ENCODE results near the gene SPATA13. TPM values are rescaled to one million over a fixed set of nuclear protein-coding genes. Genes with fewer than 3 reads are reported as not detected.
A peak's percentile ranks its signal among the peaks of the same experiment; 100 is the strongest.

The SPATA13 gene
- total RNA-seq, 1 donor: 122 TPM

DNA sequence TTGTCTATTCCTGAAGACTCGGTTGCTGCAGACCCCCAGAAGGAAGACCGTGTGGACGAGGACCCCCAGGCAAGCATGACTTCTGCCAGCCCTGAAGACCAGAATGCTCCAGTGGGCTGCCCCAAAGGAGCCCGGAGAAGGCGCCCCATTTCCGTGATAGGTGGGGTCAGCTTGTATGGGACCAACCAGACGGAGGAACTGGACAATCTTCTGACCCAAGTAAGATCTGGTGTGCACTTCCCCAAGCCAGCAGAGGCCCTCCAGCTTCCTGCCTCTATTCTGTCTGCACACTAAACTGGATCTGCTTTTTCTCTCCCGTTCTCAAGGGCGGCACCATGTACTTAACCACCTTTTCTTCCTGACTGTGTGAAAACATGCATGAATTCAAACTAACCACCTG, 89.1 kb downstream of the SPATA13 start:
- H3K4me1 ChIP-seq (ENCODE audit: insufficient read depth, low read length): peaks cover 51% of the 10 kb centered on the region

GRCh38 chr13:24250376-24251057, 90.0 kb downstream of the SPATA13 start:
- no peaks in the 10 kb centered on the region for H3K9me3 ChIP-seq (ENCODE audit: low read depth, low read length)
- no peak overlapping the region for H3K4me3 ChIP-seq (ENCODE audit: low read length)
- H3K4me1 ChIP-seq (ENCODE audit: insufficient read depth, low read length): peaks cover 60% of the 10 kb centered on the region
- H3K27me3 ChIP-seq (ENCODE audit: insufficient read depth, low read length): no peaks in the 10 kb centered on the region

More for the DNA sequence above, 89.1 kb downstream of the SPATA13 start:
- Histone ChIP-seq H3K27me3 (ENCODE audit: insufficient read depth, low read length) (no peaks in the 10 kb centered on the region), H3K9me3 (ENCODE audit: low read depth, low read length) (no peaks in the 10 kb centered on the region), H3K4me3 (ENCODE audit: low read length) (no peak overlapping the region)

DNA sequence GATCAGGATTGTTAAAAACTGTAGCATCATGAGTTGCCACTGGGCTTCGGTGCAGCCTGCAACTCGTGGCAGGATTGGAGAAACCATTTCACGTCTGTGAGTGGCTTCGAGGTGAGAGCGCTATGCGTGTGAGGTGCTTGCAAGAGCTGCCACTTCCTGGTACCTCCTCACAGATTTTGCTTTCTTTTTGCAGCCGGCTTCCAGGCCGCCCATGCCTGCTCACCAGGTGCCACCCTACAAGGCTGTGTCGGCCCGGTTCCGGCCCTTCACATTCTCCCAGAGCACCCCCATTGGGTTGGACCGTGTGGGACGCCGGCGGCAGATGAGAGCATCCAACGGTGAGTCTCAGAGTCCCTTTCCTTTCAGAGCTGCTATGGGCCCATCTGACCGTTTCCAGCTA, 91.0 kb downstream of the SPATA13 start:
- H3K9me3 ChIP-seq (ENCODE audit: low read depth, low read length): no peaks in the 10 kb centered on the region
- H3K27me3 ChIP-seq (ENCODE audit: insufficient read depth, low read length): no peaks in the 10 kb centered on the region
- H3K4me3 ChIP-seq (ENCODE audit: low read length): peak overlapping the region; percentile 46
- peaks cover 64% of the 10 kb centered on the region for H3K4me1 ChIP-seq (ENCODE audit: insufficient read depth, low read length)

- peaks cover 68% of the 10 kb centered on the region for H3K4me1 ChIP-seq (ENCODE audit: insufficient read depth, low read length)
- no peaks in the 10 kb centered on the region for H3K27me3 ChIP-seq (ENCODE audit: insufficient read depth, low read length)
- H3K4me3 ChIP-seq (ENCODE audit: low read length): peak overlapping the region; percentile 46
- H3K9me3 ChIP-seq (ENCODE audit: low read depth, low read length): no peaks in the 10 kb centered on the region
Measured at GRCh38 chr13:24252136-24252535, 91.6 kb downstream of the SPATA13 start.

DNA sequence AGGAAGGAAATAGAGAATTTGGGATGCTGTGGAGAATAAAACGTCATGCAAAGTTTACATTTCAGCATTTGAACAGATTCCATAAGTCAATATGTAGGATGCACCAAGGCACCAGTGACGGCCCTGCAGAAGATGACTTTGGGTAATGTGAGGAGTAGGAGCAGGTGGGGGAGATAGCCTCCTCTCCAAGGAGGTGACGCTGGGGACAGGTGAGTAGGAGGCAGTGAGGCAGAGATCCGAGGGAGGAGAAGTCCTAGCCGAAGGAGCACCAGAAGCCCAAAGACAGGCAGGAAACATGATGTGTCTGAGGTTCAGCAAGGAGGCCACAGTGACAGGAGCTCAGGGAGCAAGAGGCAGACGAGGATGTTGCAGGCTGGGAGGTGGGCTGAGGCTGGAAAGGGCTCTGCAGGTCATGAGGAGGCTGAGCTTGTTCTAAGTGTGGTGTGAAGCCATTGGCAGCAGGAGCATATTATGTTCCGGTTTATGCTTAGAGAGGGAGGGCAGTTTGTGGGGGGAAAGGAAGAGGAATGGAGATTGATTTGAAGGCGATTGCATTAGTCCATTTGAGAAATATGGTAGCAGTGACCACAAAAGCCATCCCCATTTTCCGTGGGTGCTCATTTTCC, 93.1 kb downstream of the SPATA13 start:
- H3K9me3 ChIP-seq (ENCODE audit: low read depth, low read length): no peaks in the 10 kb centered on the region
- H3K27me3 ChIP-seq (ENCODE audit: insufficient read depth, low read length): no peaks in the 10 kb centered on the region
- H3K4me3 ChIP-seq (ENCODE audit: low read length): peak overlapping the region; percentile 13
- peaks cover 76% of the 10 kb centered on the region for H3K4me1 ChIP-seq (ENCODE audit: insufficient read depth, low read length)

DNA sequence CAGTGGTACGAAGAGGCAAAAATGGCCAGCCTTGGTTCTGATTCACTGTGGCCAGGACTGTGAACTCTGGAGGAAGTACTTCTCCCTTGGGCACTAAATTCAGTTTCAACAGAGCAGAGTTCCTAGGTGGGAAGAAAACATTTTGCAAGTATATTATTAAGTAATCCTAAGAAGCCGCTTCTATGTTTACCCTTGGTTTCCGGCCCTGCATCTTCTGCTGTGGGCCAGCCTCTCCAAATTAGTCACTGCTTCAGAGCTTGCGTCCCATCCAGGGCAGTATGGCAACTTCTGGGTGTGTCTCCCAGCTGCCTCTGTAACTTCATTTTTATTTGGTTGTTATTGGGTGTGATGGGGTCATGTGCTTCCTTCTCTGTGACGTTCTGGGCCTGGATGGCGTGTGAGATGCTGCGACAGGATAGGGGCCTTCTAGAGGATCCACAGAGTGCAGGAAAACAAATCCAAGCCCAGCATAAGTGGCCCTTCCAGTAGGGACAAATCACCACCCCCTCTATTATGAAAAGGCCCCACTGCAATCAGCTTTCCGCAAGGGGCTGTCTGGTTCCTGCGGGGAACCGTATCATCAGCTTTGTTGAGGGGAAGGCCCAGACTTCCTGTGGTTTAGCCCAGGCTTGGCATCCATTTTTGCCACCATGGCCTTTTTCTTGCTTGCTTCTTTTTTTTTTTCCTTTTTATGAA, 93.8 kb downstream of the SPATA13 start:
- no peaks in the 10 kb centered on the region for H3K9me3 ChIP-seq (ENCODE audit: low read depth, low read length)
- peak overlapping the region; percentile 13 for H3K4me3 ChIP-seq (ENCODE audit: low read length)
- no peaks in the 10 kb centered on the region for H3K27me3 ChIP-seq (ENCODE audit: insufficient read depth, low read length)
- peaks cover 79% of the 10 kb centered on the region for H3K4me1 ChIP-seq (ENCODE audit: insufficient read depth, low read length)

DNA sequence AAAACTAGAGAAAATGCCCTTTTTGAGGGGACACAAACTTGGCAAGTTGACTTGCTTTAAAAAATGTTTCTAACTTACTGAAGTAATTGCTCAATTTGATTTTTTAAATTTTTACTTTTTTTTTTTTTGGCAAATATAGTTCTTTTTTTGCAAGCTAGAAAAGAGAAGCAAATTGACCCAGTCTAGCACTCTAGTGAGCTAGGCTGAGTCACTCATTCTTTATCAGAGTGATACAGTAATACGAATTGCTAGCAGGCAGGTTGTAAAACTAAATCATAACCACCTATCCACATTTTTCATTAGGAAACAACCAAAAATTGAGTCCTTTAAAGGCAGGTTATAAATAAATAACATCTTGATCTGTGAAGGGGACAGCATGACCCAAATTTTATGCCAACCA, 97.0 kb downstream of the SPATA13 start:
- H3K27me3 ChIP-seq (ENCODE audit: insufficient read depth, low read length): no peaks in the 10 kb centered on the region
- H3K4me3 ChIP-seq (ENCODE audit: low read length): no peak overlapping the region
- H3K4me1 ChIP-seq (ENCODE audit: insufficient read depth, low read length): peaks cover 63% of the 10 kb centered on the region
- H3K9me3 ChIP-seq (ENCODE audit: low read depth, low read length): no peaks in the 10 kb centered on the region

GRCh38 chr13:24261566-24261965, 101.0 kb downstream of the SPATA13 start:
- H3K4me3 ChIP-seq (ENCODE audit: low read length): no peak overlapping the region
- H3K9me3 ChIP-seq (ENCODE audit: low read depth, low read length): no peaks in the 10 kb centered on the region
- no peaks in the 10 kb centered on the region for H3K27me3 ChIP-seq (ENCODE audit: insufficient read depth, low read length)
- H3K4me1 ChIP-seq (ENCODE audit: insufficient read depth, low read length): peaks cover 59% of the 10 kb centered on the region

GRCh38 chr13:24263632-24264031, 103.1 kb downstream of the SPATA13 start:
- H3K4me3 ChIP-seq (ENCODE audit: low read length): no peak overlapping the region
- no peaks in the 10 kb centered on the region for H3K9me3 ChIP-seq (ENCODE audit: low read depth, low read length)
- no peaks in the 10 kb centered on the region for H3K27me3 ChIP-seq (ENCODE audit: insufficient read depth, low read length)
- H3K4me1 ChIP-seq (ENCODE audit: insufficient read depth, low read length): peaks cover 66% of the 10 kb centered on the region

- peaks cover 74% of the 10 kb centered on the region for H3K4me1 ChIP-seq (ENCODE audit: insufficient read depth, low read length)
- no peak overlapping the region for H3K4me3 ChIP-seq (ENCODE audit: low read length)
- H3K9me3 ChIP-seq (ENCODE audit: low read depth, low read length): no peaks in the 10 kb centered on the region
- no peaks in the 10 kb centered on the region for H3K27me3 ChIP-seq (ENCODE audit: insufficient read depth, low read length)
Measured at GRCh38 chr13:24264976-24265375, 104.5 kb downstream of the SPATA13 start.

DNA sequence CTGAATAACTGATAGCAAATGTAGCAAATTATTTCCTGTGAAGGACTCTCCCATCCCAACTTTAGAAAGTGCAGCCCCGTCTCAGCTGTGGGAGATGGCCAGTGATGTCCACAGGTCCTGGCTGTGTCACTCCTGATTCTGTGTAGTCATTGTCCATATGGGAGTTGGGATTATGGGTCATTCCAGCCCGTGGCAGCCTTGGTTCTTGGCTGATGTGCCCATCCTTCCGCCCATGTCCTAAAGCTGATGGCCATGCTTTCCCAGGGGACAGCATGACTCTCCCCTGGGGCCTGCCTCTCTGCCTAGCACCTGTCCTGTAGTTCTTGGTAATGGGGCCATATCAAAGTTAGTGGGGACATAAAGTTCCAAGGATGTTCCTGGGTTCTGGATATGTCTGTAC, 104.9 kb downstream of the SPATA13 start:
- no peaks in the 10 kb centered on the region for H3K27me3 ChIP-seq (ENCODE audit: insufficient read depth, low read length)
- peaks cover 76% of the 10 kb centered on the region for H3K4me1 ChIP-seq (ENCODE audit: insufficient read depth, low read length)
- no peaks in the 10 kb centered on the region for H3K9me3 ChIP-seq (ENCODE audit: low read depth, low read length)
- no peak overlapping the region for H3K4me3 ChIP-seq (ENCODE audit: low read length)

DNA sequence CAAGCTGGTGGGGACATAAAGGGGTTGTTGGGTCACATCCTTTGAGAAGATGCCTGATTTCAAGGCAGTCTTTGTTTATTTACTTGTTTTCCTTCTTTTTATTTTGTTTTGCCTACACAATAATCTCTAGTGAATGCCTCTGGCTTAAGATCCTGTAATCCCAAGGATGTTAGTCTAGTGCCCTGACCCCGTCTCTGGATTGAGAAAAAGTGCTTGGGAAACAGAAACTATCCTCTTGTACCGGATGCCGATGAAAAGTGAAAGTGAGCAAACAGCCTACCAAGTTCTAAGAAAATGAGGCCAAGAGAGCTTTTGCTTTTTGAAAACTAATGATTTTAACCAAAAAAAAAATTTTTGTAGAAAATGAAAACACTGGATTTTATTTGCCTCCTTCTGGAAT, 106.8 kb downstream of the SPATA13 start:
- H3K4me3 ChIP-seq (ENCODE audit: low read length): peak overlapping the region; percentile 0
- no peaks in the 10 kb centered on the region for H3K9me3 ChIP-seq (ENCODE audit: low read depth, low read length)
- H3K4me1 ChIP-seq (ENCODE audit: insufficient read depth, low read length): peaks cover 77% of the 10 kb centered on the region
- H3K27me3 ChIP-seq (ENCODE audit: insufficient read depth, low read length): no peaks in the 10 kb centered on the region

DNA sequence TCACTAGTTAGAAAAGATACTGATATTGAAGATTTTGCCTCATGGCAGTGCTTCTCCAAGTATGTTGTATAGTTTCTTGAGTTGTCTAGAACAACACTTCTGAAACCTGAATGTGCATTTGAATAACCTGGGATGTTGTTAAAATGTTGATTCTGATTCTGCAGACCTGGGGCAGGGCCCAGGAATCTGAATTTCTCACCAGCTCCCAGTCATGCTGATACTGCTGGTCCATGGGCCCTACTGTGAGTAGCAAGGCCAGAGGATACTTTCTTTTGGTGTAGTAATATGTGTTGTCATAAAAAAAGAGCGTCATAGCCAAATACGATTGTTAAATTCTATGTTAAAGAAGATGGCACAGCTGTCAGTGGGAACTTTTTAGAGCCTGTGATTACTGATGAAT, 107.3 kb downstream of the SPATA13 start:
- peaks cover 82% of the 10 kb centered on the region for H3K4me1 ChIP-seq (ENCODE audit: insufficient read depth, low read length)
- H3K27me3 ChIP-seq (ENCODE audit: insufficient read depth, low read length): no peaks in the 10 kb centered on the region
- no peak overlapping the region for H3K4me3 ChIP-seq (ENCODE audit: low read length)
- no peaks in the 10 kb centered on the region for H3K9me3 ChIP-seq (ENCODE audit: low read depth, low read length)

DNA sequence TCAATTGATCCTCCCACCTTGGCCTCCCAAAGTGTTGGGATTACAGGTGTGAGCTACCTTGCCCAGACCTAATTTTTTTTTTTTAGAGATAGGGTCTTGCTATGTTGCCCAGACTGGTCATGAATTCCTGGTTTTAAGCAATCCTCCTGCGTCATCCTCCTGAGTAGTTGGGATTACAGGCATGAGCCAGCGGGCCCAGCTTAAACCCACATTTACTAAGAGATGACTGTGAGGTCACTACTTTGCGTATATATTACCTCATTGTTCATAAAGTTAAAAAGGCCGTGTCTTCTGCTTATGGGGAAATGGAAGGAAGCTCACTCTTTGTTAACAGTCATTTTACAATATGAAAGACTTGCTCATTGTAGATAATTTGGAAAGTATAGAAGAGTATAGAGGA, 109.3 kb downstream of the SPATA13 start:
- no peak overlapping the region for H3K4me3 ChIP-seq (ENCODE audit: low read length)
- no peaks in the 10 kb centered on the region for H3K9me3 ChIP-seq (ENCODE audit: low read depth, low read length)
- no peaks in the 10 kb centered on the region for H3K27me3 ChIP-seq (ENCODE audit: insufficient read depth, low read length)
- H3K4me1 ChIP-seq (ENCODE audit: insufficient read depth, low read length): peaks cover 85% of the 10 kb centered on the region

- H3K4me3 ChIP-seq (ENCODE audit: low read length): peak overlapping the region; percentile 54
- H3K9me3 ChIP-seq (ENCODE audit: low read depth, low read length): no peaks in the 10 kb centered on the region
Measured at GRCh38 chr13:24270639-24271141, 110.2 kb downstream of the SPATA13 start.

More at GRCh38 chr13:24270639-24271141, 110.2 kb downstream of the SPATA13 start:
- Histone ChIP-seq H3K27me3 (ENCODE audit: insufficient read depth, low read length) (no peaks in the 10 kb centered on the region), H3K4me1 (ENCODE audit: insufficient read depth, low read length) (peaks cover 85% of the 10 kb centered on the region)
